KOPT-K1 (cell line): ENCODE measurements around the gene SLC12A3.

Source experiments
- H3K27ac ChIP-seq: fragments of 200-600 bp; sonication (generic); 2 replicates; pipeline ENCODE4 v1.5.1; 2016; ENCODE audit warnings: antibody characterized with exemption, mild to moderate bottlenecking, low read depth, low read length; ENCODE audit not compliant: poor library complexity, severe bottlenecking
- H3K36me3 ChIP-seq: fragments of 200-600 bp; sonication (generic); 2 replicates; pipeline ENCODE4 v1.5.1; 2017; ENCODE audit warnings: antibody characterized with exemption, mild to moderate bottlenecking, low read length, moderate library complexity; ENCODE audit not compliant: insufficient read depth
- H3K9me3 ChIP-seq: fragments of 200-600 bp; sonication (generic); 2 replicates; pipeline ENCODE4 v1.5.1; 2017; ENCODE audit warnings: antibody characterized with exemption, low read length, mild to moderate bottlenecking; ENCODE audit not compliant: insufficient read depth, poor library complexity, severe bottlenecking

The SLC12A3 gene

GRCh38 chr16:56864960-56865359 lies at the start of gene SLC12A3:
SLC12A3 (plus strand) TSS chr16:56865207; CDS start chr16:56865236, 29 bp downstream.
- H3K27ac ChIP-seq = no peak within 1 kb of the TSS
- H3K36me3 ChIP-seq = no peaks in the 10 kb centered on the region

GRCh38 chr16:56815721-56816120 lies 49.3 kb upstream of the SLC12A3 start:
- Histone ChIP-seq H3K9me3 (no peaks in the 10 kb centered on the region), H3K27ac (no peak overlapping the region), H3K36me3 (peaks cover 40% of the 10 kb centered on the region)

More at GRCh38 chr16:56864960-56865359, at the start of gene SLC12A3:
- H3K9me3 ChIP-seq = no peaks in the 10 kb centered on the region

- H3K36me3 ChIP-seq = peaks cover 46% of the 10 kb centered on the region
- H3K27ac ChIP-seq = no peak overlapping the region
Measured at GRCh38 chr16:56817056-56817455, 48.0 kb upstream of the SLC12A3 start.

GRCh38 chr16:56817938-56818337 lies 47.1 kb upstream of the SLC12A3 start:
- Histone ChIP-seq H3K9me3 (no peaks in the 10 kb centered on the region), H3K27ac (no peak overlapping the region), H3K36me3 (peaks cover 52% of the 10 kb centered on the region)

More at GRCh38 chr16:56817056-56817455, 48.0 kb upstream of the SLC12A3 start:
- H3K9me3 ChIP-seq = no peaks in the 10 kb centered on the region

GRCh38 chr16:56823081-56823733 lies 41.8 kb upstream of the SLC12A3 start:
- peaks cover 93% of the 10 kb centered on the region for H3K36me3 ChIP-seq
- H3K9me3 ChIP-seq = no peaks in the 10 kb centered on the region
- H3K27ac ChIP-seq = no peak overlapping the region

- peaks cover 96% of the 10 kb centered on the region for H3K36me3 ChIP-seq
- no peaks in the 10 kb centered on the region for H3K9me3 ChIP-seq
- H3K27ac ChIP-seq = no peak overlapping the region
Measured at GRCh38 chr16:56824331-56824730, 40.7 kb upstream of the SLC12A3 start.

GRCh38 chr16:56824804-56825203 lies 40.2 kb upstream of the SLC12A3 start:
- Histone ChIP-seq H3K36me3 (peaks cover 96% of the 10 kb centered on the region), H3K27ac (no peak overlapping the region), H3K9me3 (no peaks in the 10 kb centered on the region)

GRCh38 chr16:56825826-56826225 lies 39.2 kb upstream of the SLC12A3 start:
- peaks cover 96% of the 10 kb centered on the region for H3K36me3 ChIP-seq
- no peaks in the 10 kb centered on the region for H3K9me3 ChIP-seq

GRCh38 chr16:56828647-56829046 lies 36.4 kb upstream of the SLC12A3 start:
- Histone ChIP-seq H3K9me3 (no peaks in the 10 kb centered on the region), H3K27ac (no peak overlapping the region), H3K36me3 (peaks cover 98% of the 10 kb centered on the region)

More at GRCh38 chr16:56825826-56826225, 39.2 kb upstream of the SLC12A3 start:
- H3K27ac ChIP-seq = no peak overlapping the region

GRCh38 chr16:56830669-56831068 lies 34.3 kb upstream of the SLC12A3 start:
- Histone ChIP-seq H3K9me3 (no peaks in the 10 kb centered on the region), H3K27ac (no peak overlapping the region), H3K36me3 (peaks cover 98% of the 10 kb centered on the region)

GRCh38 chr16:56832768-56833167 lies 32.2 kb upstream of the SLC12A3 start:
- Histone ChIP-seq H3K27ac (no peak overlapping the region), H3K9me3 (no peaks in the 10 kb centered on the region), H3K36me3 (peaks cover 97% of the 10 kb centered on the region)

GRCh38 chr16:56833243-56833970 lies 31.6 kb upstream of the SLC12A3 start:
- Histone ChIP-seq H3K36me3 (peaks cover 98% of the 10 kb centered on the region), H3K9me3 (no peaks in the 10 kb centered on the region), H3K27ac (no peak overlapping the region)

GRCh38 chr16:56835320-56835719 lies 29.7 kb upstream of the SLC12A3 start:
- peaks cover 98% of the 10 kb centered on the region for H3K36me3 ChIP-seq
- H3K27ac ChIP-seq = no peak overlapping the region

GRCh38 chr16:56836410-56837230 lies 28.4 kb upstream of the SLC12A3 start:
- Histone ChIP-seq H3K27ac (no peak overlapping the region), H3K36me3 (peaks cover 98% of the 10 kb centered on the region), H3K9me3 (no peaks in the 10 kb centered on the region)

More at GRCh38 chr16:56835320-56835719, 29.7 kb upstream of the SLC12A3 start:
- no peaks in the 10 kb centered on the region for H3K9me3 ChIP-seq
